DND-41 (cell line): ENCODE results near the gene SRSF9.

Experiments
- EZH2 ChIP-seq: IDR thresholded peaks from 3 replicates; pipeline ENCODE4 v1.6.1; 2012; ENCODE audit warnings: borderline replicate concordance, low read depth, mild to moderate bottlenecking, moderate library complexity, low read length, inconsistent platforms; ENCODE audit not compliant: severe bottlenecking
- TF ChIP-seq, protein P1 (sequence below): IDR thresholded peaks from 2 replicates; pipeline ENCODE4 v1.5.1; 2012; ENCODE audit warnings: borderline replicate concordance, low read length, moderate library complexity, mild to moderate bottlenecking; ENCODE audit not compliant: poor library complexity, severe bottlenecking; ENCODE audit errors: extremely low read depth

DNA sequence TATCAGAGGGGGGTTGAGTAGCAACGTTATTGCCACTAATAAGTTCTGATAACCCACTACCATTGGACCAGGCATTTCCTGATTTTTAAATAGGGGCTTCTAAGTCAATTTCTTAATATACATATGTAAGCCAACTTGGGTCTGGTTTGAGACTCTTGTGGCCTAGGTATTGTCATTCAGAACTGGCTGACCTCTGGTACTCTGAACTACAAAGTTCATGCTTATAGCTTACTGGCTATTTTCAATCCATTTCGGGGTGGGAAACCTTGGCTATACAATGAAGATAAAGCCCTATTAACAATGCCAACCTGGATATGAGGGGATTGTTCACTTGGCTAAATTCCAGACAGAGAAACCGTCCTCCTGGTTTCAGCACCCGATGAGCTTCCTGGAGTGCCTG lies 35.0 kb upstream of the SRSF9 start:
- TF ChIP-seq, protein P1, sequence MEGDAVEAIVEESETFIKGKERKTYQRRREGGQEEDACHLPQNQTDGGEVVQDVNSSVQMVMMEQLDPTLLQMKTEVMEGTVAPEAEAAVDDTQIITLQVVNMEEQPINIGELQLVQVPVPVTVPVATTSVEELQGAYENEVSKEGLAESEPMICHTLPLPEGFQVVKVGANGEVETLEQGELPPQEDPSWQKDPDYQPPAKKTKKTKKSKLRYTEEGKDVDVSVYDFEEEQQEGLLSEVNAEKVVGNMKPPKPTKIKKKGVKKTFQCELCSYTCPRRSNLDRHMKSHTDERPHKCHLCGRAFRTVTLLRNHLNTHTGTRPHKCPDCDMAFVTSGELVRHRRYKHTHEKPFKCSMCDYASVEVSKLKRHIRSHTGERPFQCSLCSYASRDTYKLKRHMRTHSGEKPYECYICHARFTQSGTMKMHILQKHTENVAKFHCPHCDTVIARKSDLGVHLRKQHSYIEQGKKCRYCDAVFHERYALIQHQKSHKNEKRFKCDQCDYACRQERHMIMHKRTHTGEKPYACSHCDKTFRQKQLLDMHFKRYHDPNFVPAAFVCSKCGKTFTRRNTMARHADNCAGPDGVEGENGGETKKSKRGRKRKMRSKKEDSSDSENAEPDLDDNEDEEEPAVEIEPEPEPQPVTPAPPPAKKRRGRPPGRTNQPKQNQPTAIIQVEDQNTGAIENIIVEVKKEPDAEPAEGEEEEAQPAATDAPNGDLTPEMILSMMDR = no peak
- no peak for TF ChIP-seq EZH2
